NCI-H748 treated with DMSO at 0.1 percent for 48 hours (cell line): ENCODE results near the gene ZFP36L1.
A peak's percentile ranks its signal among the peaks of the same experiment; 100 is the strongest.

Experiments used
- DNase-seq: peaks from one replicate; lab custom pipeline; 2025; lab: John Stamatoyannopoulos, UW

Gene ZFP36L1, protein sequence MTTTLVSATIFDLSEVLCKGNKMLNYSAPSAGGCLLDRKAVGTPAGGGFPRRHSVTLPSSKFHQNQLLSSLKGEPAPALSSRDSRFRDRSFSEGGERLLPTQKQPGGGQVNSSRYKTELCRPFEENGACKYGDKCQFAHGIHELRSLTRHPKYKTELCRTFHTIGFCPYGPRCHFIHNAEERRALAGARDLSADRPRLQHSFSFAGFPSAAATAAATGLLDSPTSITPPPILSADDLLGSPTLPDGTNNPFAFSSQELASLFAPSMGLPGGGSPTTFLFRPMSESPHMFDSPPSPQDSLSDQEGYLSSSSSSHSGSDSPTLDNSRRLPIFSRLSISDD

GRCh38 chr14:68792979-68793733, at the start of gene ZFP36L1:
ZFP36L1 (minus strand) TSS chr14:68793067; CDS start chr14:68792938, 129 bp downstream.
- DNase-seq, result no peak

DNA sequence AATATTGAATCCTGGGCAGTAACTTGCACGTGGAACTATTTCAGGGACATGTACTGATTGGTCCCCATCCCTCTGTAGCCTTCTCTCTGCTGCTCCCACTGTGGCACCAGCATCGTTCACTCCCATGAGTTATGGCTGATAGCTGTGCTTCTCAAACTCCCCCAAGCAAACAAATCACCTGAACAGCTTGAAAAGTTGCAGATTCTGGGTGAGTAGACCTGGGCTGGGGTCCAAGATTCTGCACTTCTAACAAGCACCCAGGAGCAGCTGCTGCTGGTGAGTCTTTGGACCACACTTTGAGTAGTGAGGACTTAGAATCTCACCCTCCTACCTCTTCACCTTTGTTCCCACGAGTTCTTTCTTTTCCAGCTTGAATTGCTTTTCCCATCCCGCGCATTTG, 49.4 kb upstream of the ZFP36L1 start:
- no peak for DNase-seq

DNA sequence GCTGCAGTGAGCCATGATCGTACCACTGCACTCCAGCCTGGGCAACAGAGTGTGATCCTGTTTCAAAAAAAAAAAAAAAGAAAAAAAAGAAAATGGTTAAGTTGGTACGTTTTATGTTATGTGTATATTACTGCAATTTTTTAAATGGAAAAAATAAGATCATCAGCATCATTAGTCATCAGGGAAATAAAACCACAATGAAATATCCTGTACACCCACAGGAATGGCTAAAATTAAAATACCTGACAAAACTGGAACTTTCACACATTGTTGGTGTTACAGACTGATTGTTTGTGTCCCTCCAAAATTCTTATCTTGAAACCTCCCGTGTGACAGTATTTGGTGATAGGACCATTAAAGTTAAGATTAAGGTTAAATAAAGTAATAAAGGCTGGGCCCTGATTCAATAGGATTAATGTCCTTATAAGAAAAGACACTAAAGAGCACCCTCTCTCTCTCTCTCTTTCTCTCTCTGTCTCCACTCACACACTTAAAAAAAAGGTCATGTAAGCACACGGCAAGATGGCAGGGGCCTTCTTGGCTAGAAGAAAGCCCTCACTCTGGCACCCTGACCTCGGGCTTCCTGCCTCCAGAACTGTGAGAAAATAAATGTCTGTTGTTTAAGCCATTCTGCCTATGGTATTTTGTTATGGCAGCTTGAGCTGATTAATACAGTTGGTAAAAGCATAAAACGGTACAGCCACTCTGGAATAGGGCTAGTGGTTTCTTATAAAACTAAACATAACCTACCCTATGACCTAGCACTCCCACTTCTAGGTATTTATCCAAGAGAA, 48.3 kb upstream of the ZFP36L1 start:
- DNase-seq, result no peak

DNA sequence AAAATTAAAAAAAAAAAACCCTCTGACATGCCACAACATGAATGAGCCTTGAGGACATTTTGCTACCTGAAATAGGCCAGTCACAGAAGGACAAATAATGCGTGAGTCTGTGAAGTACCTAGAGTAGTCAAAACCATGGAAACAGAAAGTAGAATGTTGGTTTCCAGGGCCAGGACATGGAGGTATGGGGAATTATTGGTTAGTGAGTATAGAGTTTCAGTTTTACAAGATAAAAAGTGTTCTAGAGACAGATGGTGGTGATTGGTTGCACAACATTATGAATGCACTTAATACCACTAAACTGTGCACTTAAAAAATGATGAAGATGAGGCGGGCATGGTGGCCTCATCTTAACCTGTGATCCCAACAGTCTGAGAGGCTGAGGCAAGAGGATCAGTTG, 47.6 kb upstream of the ZFP36L1 start:
- no peak for DNase-seq

DNA sequence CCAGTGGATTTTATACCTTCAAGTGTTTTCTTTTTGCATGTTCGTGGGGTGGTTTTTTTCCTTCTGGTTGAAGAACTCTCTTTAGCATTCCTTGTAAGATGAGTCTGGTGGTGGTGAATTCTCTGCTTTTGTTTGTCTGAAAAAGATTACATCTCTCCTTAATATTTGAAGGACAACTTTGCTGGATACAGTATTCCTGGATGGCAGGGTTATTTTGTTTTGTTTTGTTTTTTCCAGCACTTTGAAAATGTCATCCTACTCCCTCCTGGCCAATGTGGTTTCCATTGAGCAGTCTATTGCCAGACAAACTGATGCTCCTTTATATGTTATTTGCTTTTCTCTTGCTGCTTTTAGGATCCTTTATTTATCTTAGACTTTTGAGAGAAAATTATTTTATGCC, 43.2 kb upstream of the ZFP36L1 start:
- DNase-seq, result no peak

DNA sequence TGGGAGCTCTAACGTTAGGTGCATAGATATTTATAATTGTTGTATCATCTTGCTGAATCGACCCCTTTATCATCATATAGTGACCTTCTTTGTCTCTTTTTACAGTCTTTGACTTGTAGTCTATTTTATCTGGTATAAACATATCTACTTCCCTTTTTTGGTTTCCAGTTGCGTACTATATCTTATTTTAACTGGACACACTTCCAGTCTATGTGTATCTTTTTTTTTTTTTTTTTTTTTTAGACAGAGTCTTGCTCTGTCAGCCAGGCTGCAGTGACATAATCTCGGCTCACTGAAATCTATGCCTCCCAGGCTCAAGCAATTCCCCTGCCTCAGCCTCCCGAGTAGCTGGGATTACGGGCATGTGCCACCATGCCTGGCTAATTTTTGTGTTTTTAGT, 41.9 kb upstream of the ZFP36L1 start:
- no peak for DNase-seq

DNA sequence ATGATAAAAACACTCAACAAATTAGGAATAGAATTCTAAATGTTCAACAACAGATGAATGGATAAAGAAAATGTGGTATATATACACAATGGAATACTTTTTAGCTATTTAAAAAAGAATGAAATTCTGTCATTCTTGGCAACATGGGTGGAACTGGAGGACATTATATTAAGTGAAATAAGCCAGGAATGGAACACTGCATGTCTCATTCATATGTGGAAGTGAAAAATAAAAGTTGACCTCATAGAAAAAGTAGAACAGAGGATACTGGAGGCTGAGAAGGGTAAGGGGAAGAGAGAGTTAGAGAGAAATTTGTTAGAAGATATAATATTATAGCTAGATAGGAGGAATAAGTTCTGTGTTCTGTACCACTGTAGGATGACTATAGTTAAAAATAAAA, 35.8 kb upstream of the ZFP36L1 start:
- DNase-seq, result no peak

- no peak for DNase-seq
These were observed 32.9 kb upstream of the ZFP36L1 start for GRCh38 chr14:68825729-68826128.

DNA sequence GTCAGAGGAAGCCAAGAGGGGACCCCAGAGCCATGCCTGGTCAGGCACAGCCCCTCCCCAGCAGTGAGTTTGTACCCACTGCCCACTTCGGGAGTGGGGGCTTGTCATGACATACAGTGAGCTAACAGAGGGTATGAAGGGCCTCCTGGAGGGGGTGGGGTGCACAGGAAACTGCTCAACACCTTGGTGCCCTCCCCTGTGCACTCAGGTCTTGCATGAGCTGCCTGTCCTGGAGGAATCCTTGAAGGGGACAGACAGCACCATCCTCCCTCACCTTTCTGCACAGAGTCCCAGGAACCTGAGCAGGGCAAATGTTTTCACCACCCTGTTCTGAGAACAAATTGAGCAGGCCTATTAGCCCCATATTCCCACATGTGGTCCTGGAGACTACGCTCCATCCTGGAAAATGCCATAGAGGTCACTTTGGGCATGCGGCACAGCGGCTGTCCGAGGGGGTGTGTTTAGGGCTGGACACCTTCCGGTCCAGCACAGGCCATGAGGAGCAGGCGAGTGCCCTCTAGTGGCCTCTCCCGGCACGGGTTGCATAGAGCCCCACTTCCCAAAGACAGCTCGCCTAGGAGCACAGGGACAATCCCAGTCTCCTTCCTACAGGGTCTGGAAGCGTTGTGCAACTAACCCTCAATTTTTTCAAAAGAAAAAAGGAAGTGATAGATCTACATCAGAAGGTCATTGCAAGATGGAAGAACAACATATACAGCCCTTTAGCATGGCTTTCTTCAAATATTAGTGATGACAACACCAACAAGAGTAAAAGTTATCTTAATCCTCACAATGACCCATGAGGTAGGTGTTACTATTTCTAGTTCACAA, 31.9 kb upstream of the ZFP36L1 start:
- peak; percentile 40 for DNase-seq

DNA sequence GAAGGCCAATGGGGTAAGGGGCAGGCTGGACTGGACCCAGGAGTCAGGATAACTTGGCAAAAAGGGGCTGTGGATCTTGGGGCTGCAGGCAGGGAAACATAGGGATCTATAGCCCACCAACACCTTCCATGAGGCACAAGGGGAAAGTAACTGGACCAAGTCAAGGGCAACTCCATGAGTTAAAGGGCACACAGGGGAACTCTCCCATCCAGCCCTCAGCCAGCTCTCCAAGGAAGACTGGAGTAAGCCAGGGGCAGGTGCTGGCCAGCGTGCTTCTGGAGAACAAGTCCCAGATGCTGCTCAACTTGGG, 31.3 kb upstream of the ZFP36L1 start:
- DNase-seq, result no peak

- no peak for DNase-seq
These were observed 30.8 kb upstream of the ZFP36L1 start for GRCh38 chr14:68823434-68824206.

- DNase-seq, result no peak
These were observed 30.1 kb upstream of the ZFP36L1 start for GRCh38 chr14:68822926-68823325.

DNA sequence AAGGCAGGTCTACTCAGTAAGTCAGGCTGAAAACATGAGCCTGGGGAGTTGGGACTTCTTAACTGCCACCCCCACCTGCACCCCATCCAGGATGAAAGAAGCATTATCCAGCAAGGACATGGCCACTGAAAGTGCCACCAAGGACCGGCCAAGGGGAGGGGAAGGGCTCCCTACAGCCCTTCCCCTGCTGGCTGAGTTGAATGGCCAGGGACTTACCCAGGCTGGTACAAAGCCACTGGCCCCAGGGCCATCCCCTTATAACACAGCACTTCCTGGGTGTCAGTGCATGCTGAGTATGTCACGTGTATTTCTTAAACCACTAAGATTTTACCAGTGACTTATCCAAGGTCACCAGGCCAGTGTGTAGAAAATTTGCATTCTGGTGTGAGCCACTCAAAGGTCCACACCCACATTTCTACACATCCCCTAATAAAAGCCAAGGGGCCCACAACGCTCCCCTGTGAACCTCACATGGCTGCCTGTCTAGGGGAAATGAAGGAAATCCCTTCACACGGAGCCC, 29.3 kb upstream of the ZFP36L1 start:
- no peak for DNase-seq

DNA sequence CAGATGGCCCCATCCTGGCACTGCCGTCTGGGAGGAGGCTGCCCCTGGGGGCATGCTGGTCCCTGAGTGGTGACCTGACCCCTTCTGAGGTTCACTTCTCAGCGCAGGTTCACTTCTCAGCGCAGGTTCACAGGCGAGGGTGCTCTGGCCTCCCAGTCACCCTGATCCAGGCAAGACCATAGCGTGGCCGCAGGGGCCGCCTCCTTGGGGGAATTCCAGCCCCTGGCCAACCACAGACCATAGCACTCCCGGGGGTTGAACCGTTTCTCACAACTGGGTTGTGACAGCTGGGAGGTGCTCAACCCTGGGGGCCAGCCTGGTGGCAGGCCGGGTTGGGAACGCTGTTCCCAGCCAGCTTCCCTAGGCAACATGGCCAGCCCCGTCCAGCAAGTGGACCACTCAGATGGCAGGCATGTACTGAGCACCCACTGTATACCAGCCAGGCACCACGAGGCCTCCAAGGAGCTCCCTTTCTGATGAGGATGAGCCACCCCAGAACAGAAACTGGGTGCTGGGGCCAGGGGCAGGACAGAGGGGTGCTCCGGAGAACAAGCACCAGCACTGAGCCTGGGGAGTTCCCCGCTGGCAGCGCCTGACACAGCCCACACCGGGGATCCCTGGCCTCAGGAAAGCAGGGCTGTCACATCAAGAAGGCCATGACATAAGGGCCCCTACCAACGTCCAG, 28.3 kb upstream of the ZFP36L1 start:
- no peak for DNase-seq

GRCh38 chr14:68820536-68820935, 27.7 kb upstream of the ZFP36L1 start:
- no peak for DNase-seq

- DNase-seq, result no peak
These were observed 27.3 kb upstream of the ZFP36L1 start for GRCh38 chr14:68820119-68820518.

GRCh38 chr14:68819260-68819691, 26.4 kb upstream of the ZFP36L1 start:
- no peak for DNase-seq

DNA sequence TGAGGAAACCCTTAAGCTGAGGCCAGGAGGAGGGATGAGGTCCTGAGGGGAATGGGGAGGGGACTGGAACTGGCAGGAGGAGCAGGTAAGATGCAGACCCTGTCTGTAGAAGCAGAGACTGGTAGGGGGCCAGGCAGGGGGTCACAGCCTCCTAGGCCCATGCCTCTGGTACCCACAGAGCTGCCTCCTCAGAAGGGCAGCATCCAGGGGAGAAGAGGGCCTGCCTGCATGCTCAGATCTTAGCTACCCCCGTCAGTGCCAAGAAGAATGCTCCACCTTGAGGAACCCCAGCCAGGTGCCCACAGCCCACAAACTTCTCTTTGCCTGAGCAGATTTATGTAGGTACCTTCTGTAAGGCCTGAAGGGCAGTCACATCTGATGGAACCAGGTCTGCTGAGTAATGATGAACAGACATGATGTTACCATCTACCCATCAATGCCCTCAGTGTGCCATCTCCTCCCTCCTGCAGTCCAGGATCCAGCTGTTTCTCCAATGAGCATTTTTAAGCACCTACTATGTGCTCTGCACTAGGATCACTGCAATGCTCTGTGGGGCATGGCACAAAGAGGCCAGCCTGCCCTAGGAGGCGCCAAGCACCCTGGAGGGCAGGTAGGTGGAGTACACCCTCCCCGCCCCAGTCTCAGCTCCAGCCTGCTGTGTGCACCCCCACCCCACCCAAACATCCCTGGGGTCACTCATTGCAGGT, 24.8 kb upstream of the ZFP36L1 start:
- no peak for DNase-seq

DNA sequence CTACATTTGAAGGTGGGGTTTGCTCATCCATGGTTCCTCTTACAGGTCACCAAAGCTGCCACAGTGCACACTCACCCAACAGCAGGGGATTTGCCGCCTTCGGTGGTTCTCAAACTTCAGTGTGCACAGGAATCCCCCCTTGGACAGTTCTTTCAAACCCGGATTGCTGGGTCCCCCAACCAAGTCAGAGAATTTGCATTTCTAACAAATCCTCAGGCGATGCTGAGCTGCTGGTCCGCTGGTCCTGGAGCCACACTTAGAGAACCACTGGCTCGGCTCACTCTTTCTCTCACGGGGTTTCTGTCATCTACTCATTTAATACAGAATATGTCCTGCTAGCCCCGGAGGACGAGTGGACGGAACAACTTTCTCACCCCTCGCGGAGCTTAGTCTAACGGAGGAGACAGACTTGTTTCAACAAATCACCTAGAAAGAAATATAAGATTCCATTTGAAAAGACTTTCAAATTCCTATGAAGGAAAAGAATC, 24.1 kb upstream of the ZFP36L1 start:
- DNase-seq, result no peak
